HL-60/S4 treated with phorbol 12-myristate 13-acetate at 8.2 ng/mL for 4 days and 3 days (cell line): ENCODE results near the gene NFS1.
"Not testable (repeated sequence)": the region's sequence is repeated elsewhere in the genome, so short reads cannot be mapped to it uniquely, and the experiment has no call there.

Source experiments
- in situ Hi-C: fragments of 300-500 bp; cut with MboI; formaldehyde crosslinking; loops from 2 replicates; pipeline ENCODE4 v1.15.0; 2022; ENCODE audit warnings: low sequenced_read_pairs

The NFS1 gene

GRCh38 chr20:35699127-35699956 lies at the start of gene NFS1, which contains the start of gene ROMO1:
NFS1 (minus strand) TSS chr20:35699352; CDS start chr20:35699288, 64 bp downstream.
ROMO1 (plus strand) TSS chr20:35699405; CDS start chr20:35699633, 228 bp downstream.
- in situ Hi-C loops, result no loop called here

- in situ Hi-C loops, result not testable (repeated sequence)
These were observed 45.3 kb upstream of the NFS1 start for GRCh38 chr20:35744492-35744841.

- in situ Hi-C loops, result no loop called here
These were observed 44.7 kb upstream of the NFS1 start for GRCh38 chr20:35743693-35744491.

- in situ Hi-C loops, result no loop called here
These were observed 43.8 kb upstream of the NFS1 start for GRCh38 chr20:35742741-35743523.

- in situ Hi-C loops, result no loop called here
These were observed 43.0 kb upstream of the NFS1 start, which contains the start of gene RBM39 for GRCh38 chr20:35741892-35742740. RBM39 (minus strand) TSS chr20:35742260; CDS start chr20:35740874, 1,386 bp downstream.

GRCh38 chr20:35739294-35740163 lies 40.4 kb upstream of the NFS1 start:
- in situ Hi-C loops, result no loop called here

- in situ Hi-C loops, result no loop called here
These were observed 39.4 kb upstream of the NFS1 start for GRCh38 chr20:35738410-35739179.

GRCh38 chr20:35737865-35738333 lies 38.7 kb upstream of the NFS1 start:
- in situ Hi-C loops, result no loop called here

- in situ Hi-C loops, result no loop called here
These were observed 36.8 kb upstream of the NFS1 start for GRCh38 chr20:35735826-35736470.

- in situ Hi-C loops, result no loop called here
These were observed 35.9 kb upstream of the NFS1 start for GRCh38 chr20:35734777-35735649.

- in situ Hi-C loops, result no loop called here
These were observed 35.2 kb upstream of the NFS1 start for GRCh38 chr20:35734374-35734773.

- in situ Hi-C loops, result no loop called here
These were observed 33.5 kb upstream of the NFS1 start for GRCh38 chr20:35732644-35732982.

GRCh38 chr20:35731862-35732643 lies 32.9 kb upstream of the NFS1 start:
- in situ Hi-C loops, result no loop called here

- in situ Hi-C loops, result no loop called here
These were observed 32.3 kb upstream of the NFS1 start for GRCh38 chr20:35731469-35731788.

- in situ Hi-C loops, result no loop called here
These were observed 31.7 kb upstream of the NFS1 start for GRCh38 chr20:35730583-35731468.
